SIG-M5 (cell line): ENCODE data around the gene AFAP1.
A peak's percentile ranks its signal among the peaks of the same experiment; 100 is the strongest.

Source experiments
- DNase-seq: peaks from one replicate; lab custom pipeline; 2025; lab: John Stamatoyannopoulos, UW

The AFAP1 gene

GRCh38 chr4:7841071-7841470 is 98.6 kb downstream of the AFAP1 start:
- no peak for DNase-seq

DNA sequence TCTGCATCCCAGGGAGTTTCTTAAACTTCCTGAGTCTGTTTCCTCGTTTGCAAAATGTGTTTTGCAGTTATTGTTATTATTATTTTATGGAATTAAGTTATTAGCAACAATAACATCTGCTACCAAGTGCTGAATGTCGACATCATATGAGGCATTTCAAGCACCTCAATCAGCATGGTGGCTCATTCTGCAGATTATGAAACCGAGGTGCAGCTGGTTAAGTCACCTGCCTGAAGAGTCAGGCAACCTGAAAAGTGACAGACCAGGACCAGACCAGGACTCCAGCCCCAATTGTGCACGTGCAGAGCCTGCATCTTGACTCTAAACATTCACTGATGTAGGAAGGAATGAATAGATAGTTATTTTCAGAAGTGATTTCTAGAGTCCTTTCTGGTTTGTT is 99.8 kb downstream of the AFAP1 start:
- DNase-seq = no peak

- no peak for DNase-seq
Measured at GRCh38 chr4:7838136-7838782, 101.4 kb downstream of the AFAP1 start.

- no peak for DNase-seq
Measured at GRCh38 chr4:7837597-7838135, 102.0 kb downstream of the AFAP1 start.

- no peak for DNase-seq
Measured at GRCh38 chr4:7831858-7832730, 107.6 kb downstream of the AFAP1 start.

DNA sequence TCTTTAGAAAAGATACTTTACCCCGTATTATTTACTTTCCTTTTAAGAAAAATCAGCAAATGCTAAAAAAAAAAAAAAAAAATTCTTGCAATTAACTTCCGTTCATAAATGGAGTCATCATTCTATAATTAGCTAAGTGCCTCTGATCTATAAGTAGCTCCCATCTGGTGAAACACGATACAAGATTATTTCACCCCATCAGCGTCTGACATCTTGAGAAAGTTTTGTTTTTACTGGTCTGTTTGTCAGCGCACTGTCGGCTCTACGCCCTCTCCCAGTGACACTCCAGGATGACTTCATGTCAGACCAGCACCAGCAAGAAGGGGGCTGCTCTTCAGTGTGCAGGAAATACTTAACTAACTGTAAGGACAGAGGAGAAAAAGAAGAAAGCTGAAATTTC is 108.3 kb downstream of the AFAP1 start:
- no peak for DNase-seq

DNA sequence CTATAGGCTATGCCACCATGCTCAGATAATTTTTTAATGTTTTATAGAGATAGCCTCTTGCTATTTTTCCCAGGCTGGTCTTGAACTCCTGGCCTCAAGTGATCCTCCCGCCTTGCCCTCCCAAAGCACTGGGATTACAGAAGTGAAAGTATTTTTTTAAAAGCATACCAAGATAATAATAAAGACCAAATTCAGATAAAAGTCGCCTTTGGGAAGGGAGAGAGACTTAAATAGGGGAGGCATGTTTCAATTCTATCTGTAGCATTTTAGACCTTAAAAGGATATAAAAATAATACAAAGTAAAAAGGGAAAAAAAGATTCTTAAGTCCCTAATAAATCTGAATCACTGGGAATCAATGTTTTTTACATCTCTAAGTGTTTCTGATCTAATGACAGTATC is 108.9 kb downstream of the AFAP1 start:
- no peak for DNase-seq

GRCh38 chr4:7829652-7830580 is 109.7 kb downstream of the AFAP1 start:
- no peak for DNase-seq

GRCh38 chr4:7828793-7829301 is 110.8 kb downstream of the AFAP1 start:
- DNase-seq = no peak

DNA sequence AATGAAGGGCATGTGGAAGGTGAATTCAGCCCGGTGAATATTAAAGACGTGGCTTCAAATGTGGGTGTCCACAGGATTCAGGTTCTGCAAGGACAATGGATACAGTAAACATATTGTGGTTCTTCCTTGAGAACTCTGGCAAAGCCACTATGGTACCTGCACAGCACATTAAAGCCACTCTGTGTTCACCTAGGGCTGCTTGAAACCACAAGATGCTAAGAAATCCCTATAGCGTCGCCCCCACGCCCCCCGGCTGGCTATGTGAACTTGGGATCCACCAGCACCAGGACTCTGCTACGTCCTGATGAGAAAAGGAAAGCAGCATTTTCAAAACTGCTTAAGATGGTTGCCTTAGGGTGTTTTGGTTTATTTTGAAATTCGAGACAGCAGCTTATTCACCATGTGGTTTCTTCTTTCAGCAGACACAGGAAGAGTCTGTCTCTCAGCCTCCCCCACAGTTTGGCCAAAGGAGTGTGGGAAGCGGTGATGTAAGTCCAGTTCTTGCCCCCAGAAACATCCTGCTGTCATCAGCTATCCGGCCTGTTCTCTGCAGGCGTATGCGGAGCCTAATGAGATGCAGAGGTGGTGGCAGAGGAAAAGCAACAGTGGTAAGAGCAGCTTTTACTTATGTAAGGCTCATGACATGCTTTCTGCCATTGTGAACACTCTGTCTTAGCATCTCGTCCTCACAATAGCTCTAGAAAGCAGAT is 111.5 kb downstream of the AFAP1 start:
- DNase-seq = peak; percentile 43

DNA sequence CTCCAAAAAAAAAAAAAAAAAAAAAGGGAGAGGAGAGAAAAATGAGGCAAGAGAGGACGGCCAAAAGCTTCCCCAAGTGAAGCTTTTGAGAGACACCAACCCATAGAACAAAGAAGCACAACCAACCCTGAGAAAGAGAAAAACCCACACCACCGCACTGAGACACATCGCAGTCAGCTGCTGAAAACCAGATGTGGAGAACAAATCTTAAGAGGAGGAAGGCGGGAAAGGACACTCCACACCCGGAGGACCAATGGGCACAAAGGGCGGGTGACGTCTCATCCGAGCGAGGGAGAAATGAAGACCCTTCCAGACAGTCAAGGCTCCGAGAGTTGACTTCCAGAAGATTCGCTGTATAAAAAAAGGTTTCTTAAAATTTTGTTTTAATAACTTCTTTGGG is 112.1 kb downstream of the AFAP1 start:
- no peak for DNase-seq

GRCh38 chr4:7826909-7827306 is 112.8 kb downstream of the AFAP1 start:
- DNase-seq = no peak

DNA sequence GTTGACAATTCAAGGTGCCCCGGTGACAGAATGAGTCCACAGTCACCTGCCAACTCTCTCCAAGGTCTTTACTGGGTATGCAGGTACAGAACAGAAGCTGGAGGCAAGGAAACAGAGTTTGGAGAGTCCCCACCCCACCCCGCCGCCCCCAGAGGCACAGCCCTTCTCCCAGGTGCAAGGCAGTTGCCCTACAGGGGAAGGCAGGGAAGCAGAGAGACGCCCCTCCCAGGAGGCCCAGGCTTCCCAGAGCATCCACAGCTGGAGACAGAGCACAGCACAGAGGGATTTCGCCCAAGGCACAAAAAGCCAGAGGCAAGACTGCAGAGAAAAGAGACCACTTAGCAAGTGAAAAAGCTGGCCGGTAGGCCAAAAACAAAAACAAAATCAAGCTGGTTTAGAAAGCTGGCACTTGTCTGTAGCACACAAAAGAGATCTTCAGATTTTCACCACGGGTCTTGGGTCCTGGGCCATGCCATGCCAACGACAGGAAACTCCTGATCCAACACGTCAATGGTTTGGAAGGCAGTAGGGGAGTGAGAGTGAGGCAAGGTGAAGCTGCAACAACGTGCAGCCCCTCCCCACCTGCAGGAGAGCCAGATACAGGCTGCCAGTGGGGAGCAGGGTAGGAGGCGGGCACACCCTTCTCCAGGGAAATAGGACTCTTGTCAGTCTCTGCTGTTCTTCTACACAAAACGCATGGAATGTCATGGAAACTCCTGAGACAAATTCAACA is 113.3 kb downstream of the AFAP1 start:
- DNase-seq = no peak

GRCh38 chr4:7824218-7824617 is 115.4 kb downstream of the AFAP1 start:
- no peak for DNase-seq

DNA sequence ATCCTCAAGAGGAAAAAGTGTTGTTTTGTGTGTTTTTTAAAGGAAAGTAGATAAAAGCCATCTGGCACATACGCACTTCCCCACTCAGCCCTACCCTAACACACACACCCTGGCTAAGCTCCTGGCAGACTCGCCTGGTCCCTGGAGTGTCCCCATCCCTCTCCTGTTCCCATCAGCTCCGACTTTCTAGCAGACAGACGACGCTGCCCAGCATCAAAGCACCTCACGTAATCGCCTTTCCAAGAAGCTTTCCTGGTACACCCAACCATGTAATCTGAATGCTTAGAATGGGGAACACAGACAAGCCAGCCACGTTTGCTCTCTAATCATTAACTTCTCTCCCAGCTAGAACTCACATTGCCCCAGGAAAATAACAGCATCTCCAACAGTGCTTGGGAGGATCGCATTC is 116.2 kb downstream of the AFAP1 start:
- no peak for DNase-seq

- no peak for DNase-seq
Measured at GRCh38 chr4:7822877-7823276, 116.8 kb downstream of the AFAP1 start.

DNA sequence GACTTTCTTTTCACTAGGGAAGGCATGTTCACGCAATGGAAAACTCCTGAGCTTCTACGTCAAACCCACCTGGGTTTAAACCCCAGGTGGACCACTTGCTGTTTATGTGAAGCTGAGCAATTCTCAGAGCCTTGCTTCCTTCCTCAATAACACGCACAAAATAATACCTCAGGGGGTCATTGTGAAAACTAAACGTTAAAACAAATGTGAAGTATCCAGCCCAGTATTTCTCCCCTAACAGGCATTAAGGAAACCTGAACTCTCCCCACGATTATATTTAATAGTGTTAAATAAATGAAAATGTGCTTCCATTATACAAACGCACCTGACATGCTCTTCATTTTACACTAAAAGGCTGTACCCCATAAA is 117.5 kb downstream of the AFAP1 start:
- no peak for DNase-seq

- DNase-seq = no peak
Measured at GRCh38 chr4:7821245-7822136, 118.2 kb downstream of the AFAP1 start.

GRCh38 chr4:7820031-7820818 is 119.4 kb downstream of the AFAP1 start:
- no peak for DNase-seq
